ENCODE data around the gene DTNB. TPM values are rescaled to one million over a fixed set of nuclear protein-coding genes. Genes with fewer than 3 reads are reported as not detected.

The DTNB gene
- total RNA-seq, 1 donor from 2014 or later, result 28.9 TPM

- H3K4me3 Mint-ChIP-seq, result peak overlapping the region; percentile 70
- DNase-seq, result no peak
- no peaks in the 10 kb centered on the region for H3K27me3 Mint-ChIP-seq
- no peak for ATAC-seq (ENCODE audit: low read depth)
- peaks cover 29% of the 10 kb centered on the region for H3K4me1 Mint-ChIP-seq
- no peaks in the 10 kb centered on the region for H3K9me3 Mint-ChIP-seq
- H3K36me3 Mint-ChIP-seq (ENCODE audit: low read depth), result peaks cover 4% of the 10 kb centered on the region
- intact Hi-C loops (cut with micrococcal nuclease), result loop anchor here (2.0 to 5.0 kb wide), 2 partner anchors 40 to 173 kb away; partner anchors contain the start of gene POMC
- CTCF ChIA-PET, result no interaction called here
- POLR2A ChIA-PET, result interaction anchor here (0.8 to 1.5 kb wide), 6 partner anchors 14 to 227 kb away, joined by 3 to 9 read pairs (median 4); no protein-coding TSS in a partner anchor
- H3K27ac Mint-ChIP-seq, result no peak overlapping the region
- TF ChIP-seq CTCF (IDR thresholded peaks at IDR 0.05), result no peak
These were observed 333.0 kb downstream of the DTNB start for GRCh38 chr2:25340181-25340921.

- no peak for TF ChIP-seq CTCF (IDR thresholded peaks at IDR 0.05)
- DNase-seq, result no peak
- Mint-ChIP-seq H3K4me1 (peaks cover 35% of the 10 kb centered on the region), H3K4me3 (peak overlapping the region; percentile 59), H3K27ac (no peak overlapping the region), H3K9me3 (no peaks in the 10 kb centered on the region), H3K36me3 (ENCODE audit: low read depth) (peaks cover 4% of the 10 kb centered on the region), H3K27me3 (no peaks in the 10 kb centered on the region)
- POLR2A ChIA-PET, result interaction anchor here (1.1 to 1.5 kb wide), 4 partner anchors 14 to 227 kb away, joined by 4 to 9 read pairs (median 5); no protein-coding TSS in a partner anchor
- ATAC-seq (ENCODE audit: low read depth), result no peak
- CTCF ChIA-PET, result no interaction called here
- intact Hi-C loops (cut with micrococcal nuclease), result loop anchor here (2.0 to 5.0 kb wide), 2 partner anchors 39 to 172 kb away; partner anchors contain the start of gene POMC
These were observed 333.6 kb downstream of the DTNB start for GRCh38 chr2:25339791-25340180.

- peaks cover 41% of the 10 kb centered on the region for H3K4me1 Mint-ChIP-seq
- no peaks in the 10 kb centered on the region for H3K9me3 Mint-ChIP-seq
- no peak for TF ChIP-seq CTCF (IDR thresholded peaks at IDR 0.05)
- ChIA-PET CTCF (interaction anchor here (1.1 kb wide), 1 partner anchor 173 kb away, joined by 3 read pairs; no protein-coding TSS in a partner anchor), POLR2A (interaction anchor here (0.6 to 1.5 kb wide), 5 partner anchors 13 to 228 kb away, joined by 3 to 6 read pairs (median 4); no protein-coding TSS in a partner anchor)
- H3K27ac Mint-ChIP-seq, result no peak overlapping the region
- no peak for DNase-seq
- H3K36me3 Mint-ChIP-seq (ENCODE audit: low read depth), result peaks cover 4% of the 10 kb centered on the region
- intact Hi-C loops (cut with micrococcal nuclease), result no loop called here
- no peaks in the 10 kb centered on the region for H3K27me3 Mint-ChIP-seq
- ATAC-seq (ENCODE audit: low read depth), result no peak
- peak overlapping the region; percentile 59 for H3K4me3 Mint-ChIP-seq
These were observed 334.1 kb downstream of the DTNB start for GRCh38 chr2:25339211-25339674.

- Mint-ChIP-seq H3K9me3 (no peaks in the 10 kb centered on the region), H3K4me3 (peak overlapping the region; percentile 59), H3K4me1 (peaks cover 47% of the 10 kb centered on the region), H3K36me3 (ENCODE audit: low read depth) (peaks cover 4% of the 10 kb centered on the region), H3K27ac (no peak overlapping the region), H3K27me3 (no peaks in the 10 kb centered on the region)
- ChIA-PET POLR2A (interaction anchor here (1.3 kb wide), 1 partner anchor 25 kb away, joined by 3 read pairs; no protein-coding TSS in a partner anchor), CTCF (interaction anchor here (1.1 kb wide), 1 partner anchor 172 kb away, joined by 3 read pairs; no protein-coding TSS in a partner anchor)
- ATAC-seq (ENCODE audit: low read depth) (no peak), DNase-seq (no peak)
- no peak for TF ChIP-seq CTCF (IDR thresholded peaks at IDR 0.05)
- intact Hi-C loops (cut with micrococcal nuclease), result no loop called here
These were observed 335.0 kb downstream of the DTNB start for GRCh38 chr2:25338401-25338800.

- no peak overlapping the region for H3K27ac Mint-ChIP-seq
- no peak for TF ChIP-seq CTCF (IDR thresholded peaks at IDR 0.05)
- POLR2A ChIA-PET, result no interaction called here
These were observed 335.5 kb downstream of the DTNB start for GRCh38 chr2:25337891-25338290.

More at GRCh38 chr2:25337891-25338290, 335.5 kb downstream of the DTNB start:
- H3K36me3 Mint-ChIP-seq (ENCODE audit: low read depth), result peaks cover 4% of the 10 kb centered on the region
- intact Hi-C loops (cut with micrococcal nuclease), result no loop called here
- H3K4me1 Mint-ChIP-seq, result peaks cover 46% of the 10 kb centered on the region
- DNase-seq, result no peak
- CTCF ChIA-PET, result interaction anchor here (1.1 kb wide), 1 partner anchor 172 kb away, joined by 3 read pairs; no protein-coding TSS in a partner anchor
- no peak for ATAC-seq (ENCODE audit: low read depth)
- no peak overlapping the region for H3K4me3 Mint-ChIP-seq
- H3K27me3 Mint-ChIP-seq, result no peaks in the 10 kb centered on the region
- no peaks in the 10 kb centered on the region for H3K9me3 Mint-ChIP-seq

All from activated B cell treated with CpG ODN at 0.5 μM for 24 hours (primary cell).